GM12864 (cell line): Measurements from ENCODE around the gene QRICH2.

Source experiments
- DNase-seq: peaks from one replicate; pipeline ENCODE4 v3.0.0-alpha.2; 2011; ENCODE audit warnings: low read depth
- H3K4me3 ChIP-seq: 2 replicates; pipeline ENCODE4 v1.5.1; 2011; ENCODE audit warnings: mild to moderate bottlenecking, low read depth, low read length, control low read depth
- CTCF ChIP-seq: IDR thresholded peaks from 2 replicates; pipeline ENCODE4 v1.5.1; 2011; ENCODE audit warnings: low read depth, mild to moderate bottlenecking, moderate library complexity, low read length, control low read depth, inconsistent platforms; ENCODE audit errors: missing control alignments

The QRICH2 gene

GRCh38 chr17:76278268-76278908 lies 29.7 kb downstream of the QRICH2 start:
- no peak for DNase-seq
- no peak for TF ChIP-seq CTCF
- H3K4me3 ChIP-seq = no peak overlapping the region

- no peak for DNase-seq
- H3K4me3 ChIP-seq = no peak overlapping the region
- no peak for TF ChIP-seq CTCF
These were observed 30.5 kb downstream of the QRICH2 start for GRCh38 chr17:76277300-76278267.

GRCh38 chr17:76276461-76277299 lies 31.4 kb downstream of the QRICH2 start:
- TF ChIP-seq CTCF = no peak
- no peak for DNase-seq
- no peak overlapping the region for H3K4me3 ChIP-seq

GRCh38 chr17:76276069-76276431 lies 32.0 kb downstream of the QRICH2 start:
- TF ChIP-seq CTCF = no peak
- H3K4me3 ChIP-seq = no peak overlapping the region
- DNase-seq = no peak

- no peak for TF ChIP-seq CTCF
- DNase-seq = no peak
- H3K4me3 ChIP-seq = no peak overlapping the region; the same call in 1 of the 2 replicates
These were observed 32.6 kb downstream of the QRICH2 start for GRCh38 chr17:76275382-76276068.
